Lower leg skin (tissue), 3 donors: ENCODE data around the gene NUP50.

Experiments
- POLR2A ChIP-seq, 2 donors: fragments of 450-650 bp; IDR thresholded peaks; one replicate each; pipeline ENCODE4 v1.6.1; 2016 to 2017; ENCODE audit warnings: antibody characterized with exemption in 2 of 2, mild to moderate bottlenecking in 1 of 2, moderate library complexity in 1 of 2
- TF ChIP-seq, protein P1 (sequence below), 3 donors: fragments of 450-650 bp; IDR thresholded peaks; one replicate each; pipeline ENCODE4 v1.5.1; 2016; ENCODE audit warnings: antibody characterized with exemption in 3 of 3, mild to moderate bottlenecking in 3 of 3, moderate library complexity in 2 of 3

DNA sequence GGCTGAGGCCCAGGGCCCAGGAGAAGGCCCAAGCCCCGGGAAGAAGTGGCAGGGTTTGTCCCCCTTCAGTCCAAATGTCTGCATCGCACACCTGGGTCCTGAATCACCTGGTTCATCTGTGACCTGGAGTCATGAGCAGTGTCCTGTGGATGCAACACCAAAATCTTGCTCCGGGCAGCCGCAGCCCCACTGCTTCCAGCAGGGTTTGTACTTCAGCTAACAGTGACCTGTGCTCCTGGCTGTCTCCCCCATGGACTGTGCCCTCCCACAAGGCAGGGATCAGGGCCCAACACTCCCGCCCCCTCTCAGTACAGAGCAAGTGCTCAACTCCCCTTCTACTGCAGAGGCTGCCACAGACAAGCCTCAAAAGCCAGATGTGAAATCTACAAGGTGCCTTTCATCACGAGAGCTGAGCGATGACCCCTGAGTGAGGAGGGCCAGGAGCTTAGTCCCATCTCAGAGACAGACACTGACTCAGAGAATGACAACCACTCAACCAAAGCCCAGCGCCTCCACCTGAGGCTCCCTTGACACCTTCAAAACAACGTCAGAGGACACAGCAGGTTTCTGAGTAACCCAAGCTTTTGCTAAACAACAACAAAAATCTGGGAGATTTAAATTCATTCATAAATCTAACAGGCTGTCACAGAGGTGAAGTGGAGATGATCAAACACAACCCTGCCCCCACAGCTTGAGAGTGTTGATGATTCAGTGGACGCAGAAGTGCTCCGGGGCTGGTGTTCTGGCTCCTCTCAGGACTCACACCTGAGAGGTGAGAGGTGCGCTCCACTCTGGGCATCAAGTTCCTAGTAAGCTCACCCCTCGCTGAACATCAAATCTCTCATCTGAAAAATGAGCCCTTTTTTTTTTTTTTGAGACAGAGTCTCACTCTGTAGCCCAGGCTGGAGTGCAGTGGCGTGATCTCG lies 73.6 kb downstream of the NUP50 start:
- TF ChIP-seq, protein P1, sequence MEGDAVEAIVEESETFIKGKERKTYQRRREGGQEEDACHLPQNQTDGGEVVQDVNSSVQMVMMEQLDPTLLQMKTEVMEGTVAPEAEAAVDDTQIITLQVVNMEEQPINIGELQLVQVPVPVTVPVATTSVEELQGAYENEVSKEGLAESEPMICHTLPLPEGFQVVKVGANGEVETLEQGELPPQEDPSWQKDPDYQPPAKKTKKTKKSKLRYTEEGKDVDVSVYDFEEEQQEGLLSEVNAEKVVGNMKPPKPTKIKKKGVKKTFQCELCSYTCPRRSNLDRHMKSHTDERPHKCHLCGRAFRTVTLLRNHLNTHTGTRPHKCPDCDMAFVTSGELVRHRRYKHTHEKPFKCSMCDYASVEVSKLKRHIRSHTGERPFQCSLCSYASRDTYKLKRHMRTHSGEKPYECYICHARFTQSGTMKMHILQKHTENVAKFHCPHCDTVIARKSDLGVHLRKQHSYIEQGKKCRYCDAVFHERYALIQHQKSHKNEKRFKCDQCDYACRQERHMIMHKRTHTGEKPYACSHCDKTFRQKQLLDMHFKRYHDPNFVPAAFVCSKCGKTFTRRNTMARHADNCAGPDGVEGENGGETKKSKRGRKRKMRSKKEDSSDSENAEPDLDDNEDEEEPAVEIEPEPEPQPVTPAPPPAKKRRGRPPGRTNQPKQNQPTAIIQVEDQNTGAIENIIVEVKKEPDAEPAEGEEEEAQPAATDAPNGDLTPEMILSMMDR (IDR thresholded peaks at IDR 0.05) = no peak
- TF ChIP-seq POLR2A (IDR thresholded peaks at IDR 0.05) = no peak
